ENCODE results near the gene SPECC1. TPM values are rescaled to one million over a fixed set of nuclear protein-coding genes. Genes with fewer than 3 reads are reported as not detected.
"Not testable (repeated sequence)": the region's sequence is repeated elsewhere in the genome, so short reads cannot be mapped to it uniquely, and the experiment has no call there.

The SPECC1 gene
- total RNA-seq, 1 donor from 2014 or later = 1.9 TPM

DNA sequence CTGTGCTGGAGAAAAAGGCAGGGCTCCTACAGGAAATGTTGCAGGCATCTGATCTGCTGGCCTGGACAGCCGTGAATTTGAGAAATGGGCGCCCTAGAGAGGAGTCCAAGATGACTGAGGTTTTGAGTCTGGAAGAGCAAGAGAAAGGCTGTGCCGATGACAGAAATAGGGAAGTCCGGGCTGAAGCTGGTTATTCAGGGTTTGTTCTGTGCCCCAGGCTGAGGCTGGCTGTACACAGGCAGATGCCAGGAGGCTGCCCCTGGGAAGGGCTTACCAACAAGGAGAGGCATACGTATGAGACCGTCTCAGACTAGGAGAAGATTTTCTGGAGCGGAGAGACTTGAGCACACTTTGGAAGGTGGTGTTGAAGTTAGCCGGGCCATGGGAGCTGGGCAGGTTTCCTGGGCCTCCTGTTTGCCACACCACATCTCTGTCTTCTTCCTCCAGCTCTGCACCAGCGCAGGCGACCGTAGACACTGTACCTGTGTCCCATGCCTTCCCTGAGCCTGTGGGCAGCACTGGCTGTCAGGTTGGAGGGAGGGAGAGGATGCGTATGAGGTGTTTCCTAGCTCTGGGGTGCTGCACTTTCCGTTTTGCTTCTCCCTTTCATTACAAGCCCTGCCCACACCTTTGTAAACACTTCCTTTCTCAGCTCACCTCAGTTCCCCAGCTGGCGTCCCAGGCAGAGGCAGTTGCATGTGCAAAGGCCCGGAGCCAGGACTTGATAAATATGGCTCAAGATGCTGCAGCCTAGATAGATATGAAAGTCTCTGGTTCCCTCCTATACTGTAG lies 80.8 kb downstream of the SPECC1 start:
- ATAC-seq (no peak), DNase-seq (ENCODE audit: low spot score) (no peak)

DNA sequence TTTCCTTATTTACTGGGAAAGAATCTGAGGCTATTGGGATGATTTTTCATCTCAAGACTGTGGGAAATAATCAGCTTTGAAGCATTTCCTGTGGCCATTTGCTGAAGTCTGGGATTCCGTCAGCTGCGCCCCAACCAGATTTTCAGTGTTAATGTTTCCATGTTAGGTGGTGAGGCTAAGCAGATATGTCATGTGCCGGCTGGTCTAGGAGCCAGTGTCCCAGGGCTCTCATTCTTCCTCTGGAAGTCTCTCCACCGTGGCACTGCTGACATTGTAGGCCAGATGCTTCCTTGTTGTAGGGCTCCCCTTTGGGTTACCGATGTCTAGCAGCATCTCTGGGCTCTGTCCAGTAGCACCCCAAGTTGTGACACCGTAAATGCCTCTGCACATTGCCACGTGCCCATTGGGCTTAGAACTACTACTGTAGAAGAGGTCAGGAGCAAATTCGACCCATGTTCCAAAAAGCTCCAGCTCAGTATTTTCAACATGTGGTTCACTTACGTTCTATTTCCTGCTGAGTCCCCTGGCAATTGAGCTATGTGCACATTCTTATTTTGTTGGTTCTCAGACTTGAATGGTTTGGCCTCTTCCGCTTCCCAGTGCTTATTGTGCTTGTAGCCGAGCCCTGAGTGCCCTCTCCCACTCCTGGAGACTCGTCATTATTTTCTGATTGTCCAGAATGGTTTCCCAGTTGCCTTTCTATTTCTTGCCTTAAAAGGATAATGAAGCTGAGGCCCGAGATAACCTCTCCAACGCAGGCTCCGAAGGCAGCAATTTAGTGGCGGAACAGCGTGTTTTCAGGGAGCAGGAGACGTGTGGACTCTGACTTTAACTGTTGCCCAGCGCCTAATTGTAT lies 82.2 kb downstream of the SPECC1 start:
- DNase-seq (ENCODE audit: low spot score) (no peak), ATAC-seq (peak; percentile 23)

DNA sequence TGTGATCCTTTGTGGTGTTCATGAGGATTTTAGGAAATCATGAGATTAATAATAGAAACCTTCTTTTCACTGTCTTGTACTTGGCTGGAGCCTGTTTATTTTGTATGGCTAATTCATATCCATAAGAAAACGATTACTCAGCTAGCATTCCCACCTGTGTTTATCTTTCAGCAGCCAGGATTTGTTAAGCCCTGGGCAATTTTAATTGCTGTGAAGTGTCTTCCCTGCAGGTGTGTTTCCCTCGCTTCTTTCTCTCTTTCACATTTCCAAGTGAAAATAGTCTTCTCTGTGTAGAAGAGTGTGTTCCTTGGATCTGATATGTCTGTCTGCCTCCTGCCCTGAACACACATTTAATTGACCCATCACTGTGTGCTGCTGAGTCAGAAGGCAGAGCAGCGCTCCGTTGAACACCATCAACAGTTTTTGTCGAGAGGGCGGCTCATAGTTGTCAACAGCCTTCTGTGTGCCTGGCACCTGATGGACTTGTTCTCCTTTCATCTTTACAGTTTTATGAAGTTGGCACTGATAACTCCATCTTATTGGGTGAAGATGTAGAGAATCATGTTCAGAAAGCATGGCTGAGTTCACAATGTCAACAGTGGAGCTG lies 83.2 kb downstream of the SPECC1 start:
- DNase-seq (ENCODE audit: low spot score) = no peak
- no peak for ATAC-seq

DNA sequence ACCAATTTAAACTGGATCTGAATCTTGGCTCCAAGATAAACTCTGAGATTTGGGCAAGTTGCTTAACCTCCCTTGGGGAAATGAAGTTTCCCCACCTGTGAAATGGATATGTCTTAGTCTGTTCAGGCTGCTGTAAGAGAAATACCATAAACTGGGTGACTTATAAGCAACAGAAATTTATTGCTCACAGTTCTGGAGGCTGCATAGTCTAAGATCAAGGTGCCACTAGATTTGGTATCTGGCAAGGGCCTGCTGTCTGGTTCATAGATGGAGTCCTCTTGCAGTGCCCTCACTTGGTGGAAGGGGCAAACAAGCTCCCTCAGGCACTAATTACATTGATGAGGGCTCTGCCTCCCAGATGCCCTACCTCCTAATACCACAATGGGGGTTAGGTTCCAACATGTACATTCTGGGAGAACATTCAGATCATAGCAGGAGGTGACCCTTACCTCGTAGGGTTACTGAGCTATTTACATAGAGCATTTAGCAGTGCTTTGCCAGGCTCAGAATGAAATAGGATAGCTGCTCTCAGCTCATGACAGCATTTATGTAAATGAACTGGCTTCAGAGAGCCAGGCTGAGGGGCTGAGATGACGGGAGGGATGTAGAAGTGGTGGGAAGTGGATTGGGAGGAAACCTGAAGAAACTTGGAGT lies 83.9 kb downstream of the SPECC1 start:
- no peak for ATAC-seq
- DNase-seq (ENCODE audit: low spot score) = no peak

DNA sequence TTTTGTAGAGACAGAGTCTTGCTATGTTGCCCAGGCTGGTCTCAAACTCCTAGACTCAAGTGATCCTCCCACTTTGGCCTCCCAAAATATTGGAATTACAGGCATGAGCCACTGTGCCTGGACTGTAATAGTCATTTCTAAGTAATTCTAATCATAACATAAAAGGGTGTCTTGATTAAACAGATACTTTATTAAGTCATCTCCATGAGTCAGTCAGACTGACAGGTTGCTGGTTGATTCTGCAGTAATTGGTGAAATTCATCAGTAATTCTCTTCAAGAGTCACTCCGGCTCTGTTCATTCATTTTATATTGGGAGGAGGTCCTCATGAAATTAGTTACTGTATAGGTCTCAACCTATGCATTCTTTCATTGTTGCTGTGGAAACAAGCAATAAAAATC lies 85.6 kb downstream of the SPECC1 start:
- ATAC-seq = no peak
- DNase-seq (ENCODE audit: low spot score) = no peak

DNA sequence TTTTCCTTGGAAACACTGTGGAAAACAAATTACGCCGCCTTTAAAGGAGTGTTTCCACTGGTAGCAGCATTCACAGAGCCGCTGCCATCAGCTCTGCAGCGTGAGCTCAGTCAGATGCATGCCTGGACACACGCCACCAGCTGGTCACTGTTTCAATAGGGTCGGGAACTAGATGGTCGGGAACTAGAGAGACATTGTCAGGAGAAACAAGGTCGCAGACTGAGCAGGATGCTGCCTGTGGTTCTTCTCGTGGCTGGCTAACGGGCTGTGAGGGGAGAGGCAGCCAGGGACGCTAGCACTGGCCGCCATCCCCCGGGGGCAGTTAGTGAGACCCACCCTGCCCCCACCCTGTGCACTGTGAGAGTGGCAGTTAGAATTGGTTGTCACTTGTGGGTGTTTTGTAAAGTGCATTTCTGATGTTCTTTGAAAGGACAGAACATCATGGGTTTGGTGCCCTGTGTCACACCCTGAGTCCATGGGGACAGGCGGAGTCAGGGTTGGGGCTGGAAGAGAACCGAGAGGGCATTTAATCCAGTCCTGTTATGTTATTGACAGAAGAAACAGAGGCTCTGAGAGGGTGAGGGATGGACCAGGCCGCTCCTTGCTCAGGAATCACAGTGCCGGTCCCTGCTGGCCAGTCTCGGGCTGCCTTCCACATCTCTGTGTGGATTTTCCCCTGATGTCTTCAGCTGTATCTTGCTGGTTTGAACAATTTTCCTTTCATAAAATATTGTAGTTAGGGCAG lies 86.3 kb downstream of the SPECC1 start:
- DNase-seq (ENCODE audit: low spot score) (no peak), ATAC-seq (peak; percentile 38)

DNA sequence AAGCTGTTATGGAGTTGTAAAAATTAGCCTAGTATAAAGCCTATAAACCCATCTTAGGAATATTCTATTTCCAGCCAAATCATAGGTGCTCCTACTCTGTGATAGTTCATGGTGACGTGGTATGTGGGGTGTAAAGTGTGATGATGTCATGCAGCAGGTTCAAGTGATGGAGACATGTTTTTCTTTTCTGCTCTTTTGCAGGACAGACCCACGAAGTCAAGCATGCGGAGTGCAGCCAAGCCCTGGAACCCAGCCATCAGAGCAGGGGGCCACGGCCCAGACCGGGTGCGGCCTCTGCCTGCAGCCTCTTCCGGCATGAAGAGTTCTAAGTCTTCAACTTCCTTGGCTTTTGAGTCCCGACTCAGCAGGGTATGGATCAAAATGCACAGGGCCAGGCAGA lies 87.3 kb downstream of the SPECC1 start:
- DNase-seq (ENCODE audit: low spot score) (no peak), ATAC-seq (no peak)

DNA sequence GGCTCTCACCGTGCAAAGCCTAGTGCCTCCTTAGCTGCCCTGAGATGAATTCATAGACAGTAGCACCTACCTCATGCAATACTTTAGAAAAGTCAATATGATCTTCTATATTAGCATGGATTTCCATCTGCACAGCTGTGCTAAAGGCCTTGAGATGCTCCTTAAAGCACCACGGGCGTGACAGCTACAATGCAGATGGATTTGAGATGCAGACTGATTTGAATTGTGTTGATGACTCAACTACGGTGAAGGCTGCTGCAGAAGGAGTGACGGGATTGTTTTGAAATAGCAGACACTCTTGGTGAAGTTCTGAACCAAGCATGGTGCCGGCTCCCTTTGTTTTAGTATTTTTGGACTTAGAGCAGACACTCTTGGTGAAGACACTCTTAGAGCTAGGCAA lies 88.2 kb downstream of the SPECC1 start:
- DNase-seq (ENCODE audit: low spot score) (no peak), ATAC-seq (no peak)

DNA sequence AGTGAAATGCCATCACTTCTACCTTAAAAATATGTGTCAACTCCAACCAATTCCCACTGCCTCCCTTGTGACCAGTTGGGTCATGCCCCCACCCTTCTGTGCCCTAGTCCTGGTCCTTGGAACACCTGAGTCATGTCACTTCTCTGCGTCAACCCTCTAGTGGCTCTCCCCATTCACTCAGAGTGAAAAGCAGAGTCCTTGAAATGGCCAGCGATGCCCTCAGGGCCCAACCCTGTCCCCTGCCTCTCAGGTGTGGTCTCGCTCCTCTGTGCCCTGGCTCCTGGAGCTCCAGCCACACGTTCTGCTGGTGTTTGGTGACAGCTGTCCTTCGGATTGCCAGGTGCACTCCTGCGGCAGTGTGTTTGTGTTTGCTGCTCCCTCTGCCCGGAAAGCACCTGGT lies 89.2 kb downstream of the SPECC1 start:
- DNase-seq (ENCODE audit: low spot score) (no peak), ATAC-seq (no peak)

DNA sequence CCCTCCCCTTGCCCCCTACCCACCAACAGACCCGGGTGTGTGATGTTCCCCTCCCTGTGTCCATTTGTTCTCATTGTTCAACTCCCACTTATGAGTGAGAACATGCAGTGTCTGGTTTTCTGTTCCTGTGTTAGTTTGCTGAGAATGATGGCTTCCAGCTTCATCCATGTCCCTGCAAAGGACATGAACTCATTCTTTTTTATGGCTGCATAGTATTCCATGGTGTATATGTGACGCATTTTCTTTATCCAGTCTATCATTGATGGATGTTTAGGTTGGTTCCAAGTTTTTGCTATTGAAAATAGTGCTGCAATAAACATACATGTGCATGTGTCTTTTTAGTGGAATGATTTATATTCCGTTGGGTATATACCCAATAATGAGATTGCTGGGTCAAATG lies 91.6 kb downstream of the SPECC1 start:
- ATAC-seq; DNase-seq (ENCODE audit: low spot score): not testable (repeated sequence)

DNA sequence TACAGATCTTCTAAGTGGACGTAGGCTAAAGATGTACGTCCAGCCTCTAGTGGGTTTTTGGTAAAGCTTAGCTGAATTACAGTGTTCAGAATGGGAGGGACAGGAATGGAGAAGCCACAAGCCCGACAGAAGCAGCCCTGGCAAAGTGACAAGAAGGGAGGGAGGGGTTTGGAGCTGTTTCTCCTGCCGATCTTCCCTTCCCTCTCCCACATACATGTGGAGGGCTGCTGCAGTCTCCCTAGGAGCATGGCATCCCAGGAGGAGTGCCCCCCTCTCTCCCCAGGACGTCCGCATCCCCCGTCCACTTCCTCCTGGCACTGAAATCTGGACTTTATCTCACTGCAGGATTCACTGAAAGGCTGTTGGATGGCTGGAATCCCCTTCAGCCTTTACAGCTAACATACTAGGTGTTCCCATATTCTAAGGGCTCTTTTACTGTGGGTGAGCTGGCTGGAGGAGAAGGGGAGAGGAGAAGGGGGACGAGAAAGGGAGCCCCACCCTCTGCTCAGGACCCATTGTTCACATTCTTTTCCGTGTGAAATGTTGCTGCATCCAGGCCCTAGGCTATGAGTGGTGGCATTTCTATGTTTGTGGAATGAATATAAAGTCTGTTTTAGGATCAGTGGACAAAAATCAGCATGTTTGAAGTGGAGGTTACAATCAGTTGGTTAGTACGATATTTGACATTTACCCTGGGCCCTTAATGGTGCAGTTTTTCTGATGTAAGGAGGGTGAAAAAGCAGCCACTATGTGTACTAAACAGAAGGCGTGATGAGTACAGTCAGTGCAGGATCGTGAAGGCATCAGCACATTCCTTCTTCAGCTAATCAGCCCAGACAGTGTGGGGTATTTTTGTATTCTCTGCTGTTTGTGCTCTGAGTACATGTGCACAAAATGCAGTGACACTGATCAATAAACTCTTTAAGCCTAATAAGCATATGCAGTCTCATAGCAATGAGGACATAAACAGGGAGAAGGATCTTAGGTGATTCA lies 94.6 kb downstream of the SPECC1 start:
- DNase-seq (ENCODE audit: low spot score) (no peak), ATAC-seq (no peak)

DNA sequence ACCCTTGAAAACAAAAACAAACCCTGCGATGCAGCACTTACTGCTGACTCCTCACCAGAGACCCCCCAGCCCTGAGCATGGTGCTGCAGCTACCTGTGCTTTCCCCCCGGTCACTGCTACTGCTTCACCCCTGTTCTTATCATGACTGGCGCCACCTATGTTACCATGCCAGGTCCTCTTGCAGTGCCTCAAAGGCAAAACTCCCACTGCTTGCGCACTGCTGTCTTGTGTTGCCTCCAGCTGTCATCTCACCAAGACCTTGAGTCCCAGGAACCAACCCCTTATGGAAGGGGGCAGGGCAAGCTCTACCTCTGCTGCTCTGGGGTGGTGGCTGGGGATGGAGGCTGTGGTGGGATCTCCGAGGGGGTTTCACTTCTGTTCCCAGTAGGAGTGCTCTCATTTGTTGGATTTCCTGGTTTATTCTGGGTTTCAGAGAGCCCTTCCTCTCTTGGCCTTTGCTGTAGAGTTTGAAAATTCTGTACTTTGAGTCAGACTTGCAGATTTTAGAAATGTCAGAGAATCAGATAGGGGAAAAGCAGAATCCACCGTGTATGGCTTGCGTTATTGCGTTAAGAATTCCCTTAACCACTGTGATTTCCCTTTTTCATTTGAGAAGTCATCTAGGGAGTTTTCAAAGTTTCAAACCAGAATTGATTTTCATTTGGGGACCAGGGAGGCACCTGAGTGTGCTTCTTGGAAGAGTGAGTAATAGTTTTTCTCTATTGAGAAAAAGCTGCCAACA lies 96.6 kb downstream of the SPECC1 start:
- DNase-seq (ENCODE audit: low spot score) = no peak
- ATAC-seq = no peak

DNA sequence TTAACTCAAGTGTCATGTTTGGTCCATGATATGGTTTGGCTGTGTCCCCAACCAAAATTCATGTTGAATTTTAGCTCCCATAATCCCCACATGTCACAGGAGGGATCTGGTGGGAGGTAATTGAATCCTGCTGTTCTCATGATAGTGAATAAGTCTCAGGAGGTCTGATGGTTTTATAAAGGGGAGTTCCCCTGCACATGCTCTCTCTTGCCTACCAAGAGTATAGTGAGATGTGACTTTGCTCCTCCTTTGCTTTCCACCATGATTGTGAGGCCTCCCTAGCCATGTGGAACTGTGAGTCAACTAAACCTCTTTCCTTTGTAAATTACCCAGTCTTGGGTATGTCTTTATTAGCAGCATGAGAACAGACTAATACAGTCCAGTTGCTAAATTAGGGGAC lies 97.3 kb downstream of the SPECC1 start:
- not testable (repeated sequence) for ATAC-seq; DNase-seq (ENCODE audit: low spot score)

DNA sequence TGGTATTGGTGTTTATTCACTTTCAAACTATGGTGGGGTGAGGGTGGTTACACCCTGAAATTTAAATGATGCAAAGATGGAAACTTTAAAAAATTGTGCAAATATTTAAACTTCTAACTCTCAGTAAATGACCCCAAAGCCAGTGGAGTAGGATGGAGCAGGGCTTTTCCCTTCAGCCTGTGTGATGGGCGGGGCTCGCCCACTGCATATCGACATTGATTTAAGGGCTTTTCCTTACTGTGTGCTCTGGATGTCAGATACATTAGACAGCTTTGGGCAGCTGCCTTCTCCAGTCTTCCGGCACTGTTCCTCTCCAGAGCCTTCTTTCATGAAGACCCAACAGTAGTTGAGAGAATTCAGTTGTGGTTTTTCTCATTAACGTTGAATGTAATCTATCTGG lies 99.9 kb downstream of the SPECC1 start:
- no peak for ATAC-seq
- DNase-seq (ENCODE audit: low spot score) = no peak

DNA sequence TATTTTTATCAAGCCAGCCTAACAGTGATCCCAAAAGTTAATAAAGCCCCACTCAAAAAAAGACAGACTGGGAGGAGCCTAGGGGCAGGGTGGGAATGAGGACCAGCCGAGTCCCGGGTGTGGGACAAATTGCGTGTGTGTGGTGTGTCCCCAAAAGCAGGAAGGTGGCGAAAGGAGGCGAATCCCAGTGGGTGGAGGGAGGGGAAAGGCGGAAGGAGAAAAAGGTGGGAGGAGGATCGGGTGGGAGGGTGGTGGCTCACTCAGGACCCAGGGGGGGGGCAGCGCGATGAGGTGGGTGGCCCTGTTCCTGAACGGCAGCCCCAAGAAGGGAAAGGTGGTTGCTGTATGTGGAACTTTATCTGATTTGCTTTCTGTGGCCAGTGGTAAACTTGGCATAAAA lies 102.4 kb downstream of the SPECC1 start:
- DNase-seq (ENCODE audit: low spot score) (no peak), ATAC-seq (no peak)

DNA sequence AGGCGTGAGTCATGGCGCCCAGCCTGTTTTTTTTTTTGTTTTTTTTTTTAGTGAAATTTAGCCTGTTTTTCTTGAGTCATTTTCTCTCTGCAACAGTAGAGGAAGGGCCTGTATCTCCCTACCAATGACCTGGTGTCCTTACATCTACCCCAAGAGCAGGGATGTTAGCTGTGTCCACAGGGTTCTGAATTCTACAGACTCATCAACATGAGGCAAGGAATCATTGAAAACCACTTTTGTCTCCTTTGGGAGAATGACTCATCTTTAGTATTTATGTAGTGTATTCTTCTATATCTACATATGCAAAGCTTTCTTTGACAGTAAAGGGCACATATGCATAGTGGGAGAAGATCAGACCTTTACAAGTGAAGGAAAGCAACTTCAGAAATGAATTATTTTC lies 105.3 kb downstream of the SPECC1 start:
- no peak for ATAC-seq
- no peak for DNase-seq (ENCODE audit: low spot score)

DNA sequence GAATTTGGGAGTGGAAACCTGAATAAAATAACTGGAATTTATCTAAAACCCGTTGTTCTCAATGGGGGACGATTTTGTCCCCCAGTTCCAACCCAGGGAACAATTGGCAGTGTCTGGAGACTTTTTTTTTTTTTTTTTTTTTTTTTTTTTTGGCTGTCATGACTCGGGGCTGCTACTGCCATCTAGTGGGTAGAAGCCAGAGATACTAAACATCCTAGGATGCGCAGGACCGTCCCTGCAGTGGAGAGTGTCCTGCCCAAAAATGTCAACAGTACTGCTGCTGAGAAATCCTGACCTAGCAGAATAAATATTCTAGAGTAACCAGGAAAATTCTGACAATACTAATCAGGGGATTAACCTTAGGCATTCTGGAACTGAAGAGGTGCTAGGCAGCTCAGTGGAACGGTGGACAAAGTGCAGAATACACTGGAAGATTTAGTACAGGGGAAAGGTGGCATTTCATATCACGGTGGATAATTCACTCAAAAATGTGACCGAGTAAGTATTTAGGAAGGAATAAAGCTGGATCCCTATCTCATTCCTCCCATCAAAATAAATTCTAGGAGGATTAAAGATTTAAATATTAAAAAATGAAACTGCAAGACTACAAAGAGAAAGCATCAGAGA lies 107.6 kb downstream of the SPECC1 start:
- no peak for DNase-seq (ENCODE audit: low spot score)
- peak; percentile 98 for ATAC-seq

DNA sequence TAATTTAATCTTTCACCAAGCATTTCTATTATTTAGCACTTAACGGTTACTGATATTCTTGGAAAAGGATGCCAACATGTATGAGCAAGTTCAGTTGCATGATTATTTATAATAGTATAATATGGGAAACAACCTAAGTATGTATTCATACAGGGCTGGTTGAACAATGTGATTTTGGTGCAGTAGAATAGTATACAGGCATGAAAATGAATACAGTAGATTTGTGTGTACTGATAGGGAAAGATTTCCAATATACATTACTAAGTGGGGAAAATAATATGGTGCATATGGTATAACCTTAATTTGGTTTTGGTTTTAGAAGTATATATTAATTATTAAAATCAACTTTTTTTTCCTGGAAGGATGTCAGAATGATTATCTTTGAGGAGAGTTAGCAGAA lies 109.1 kb downstream of the SPECC1 start:
- DNase-seq (ENCODE audit: low spot score) = no peak
- ATAC-seq = no peak
